ENCODE measurements around the gene KIFC3. TPM values are rescaled to one million over a fixed set of nuclear protein-coding genes. Genes with fewer than 3 reads are reported as not detected.
A peak's percentile ranks its signal among the peaks of the same experiment; 100 is the strongest.

KIFC3 gene
- total RNA-seq, 1 donor from 2014 or later, result 25.1 TPM

DNA sequence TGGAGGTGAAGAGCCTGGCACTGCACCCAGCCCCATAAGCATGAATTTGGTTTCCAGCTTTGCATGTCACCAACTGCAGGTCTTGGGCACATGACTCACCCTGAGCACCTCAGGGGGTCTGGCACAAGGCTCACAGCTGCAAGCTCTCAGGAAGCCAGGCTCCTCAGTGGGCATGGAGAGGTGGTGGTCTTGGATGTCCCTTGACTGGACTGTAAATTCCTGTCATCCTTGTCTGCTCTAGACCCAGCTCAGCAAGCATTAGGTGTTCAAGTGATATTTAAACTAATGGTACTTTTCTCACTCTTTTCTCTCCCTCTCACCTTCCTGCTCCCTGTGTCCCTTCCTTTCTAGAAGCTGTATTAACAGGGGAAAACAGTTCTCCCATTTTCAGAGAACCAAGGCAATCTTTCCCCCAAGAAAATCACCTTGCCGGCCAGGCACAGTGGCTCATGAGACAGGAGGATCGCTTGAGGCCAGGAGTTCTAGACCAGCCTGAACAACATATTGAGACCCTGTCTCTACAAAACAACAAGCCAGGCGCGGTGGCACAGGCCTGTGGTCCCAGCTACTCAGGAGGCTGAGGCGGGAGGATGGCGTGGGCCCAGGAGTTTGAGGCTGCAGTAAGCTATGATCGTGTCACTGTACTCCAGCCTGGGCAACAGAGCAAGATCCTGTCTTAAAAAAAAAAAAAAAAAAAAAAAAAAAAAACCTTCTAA, 5.1 kb upstream of the KIFC3 start:
- Mint-ChIP-seq H3K9me3 (no peaks in the 10 kb centered on the region), H3K36me3 (ENCODE audit: low read depth) (no peaks in the 10 kb centered on the region), H3K27ac (ENCODE audit: unreplicated experiment) (no peak overlapping the region), H3K4me3 (peak overlapping the region; percentile 23), H3K4me1 (peaks cover 48% of the 10 kb centered on the region), H3K27me3 (ENCODE audit: low read depth) (no peaks in the 10 kb centered on the region)
- no peak for DNase-seq (ENCODE audit: low read depth, low spot score)
- no peak for TF ChIP-seq CTCF (conservative IDR thresholded peaks at IDR 0.05)

DNA sequence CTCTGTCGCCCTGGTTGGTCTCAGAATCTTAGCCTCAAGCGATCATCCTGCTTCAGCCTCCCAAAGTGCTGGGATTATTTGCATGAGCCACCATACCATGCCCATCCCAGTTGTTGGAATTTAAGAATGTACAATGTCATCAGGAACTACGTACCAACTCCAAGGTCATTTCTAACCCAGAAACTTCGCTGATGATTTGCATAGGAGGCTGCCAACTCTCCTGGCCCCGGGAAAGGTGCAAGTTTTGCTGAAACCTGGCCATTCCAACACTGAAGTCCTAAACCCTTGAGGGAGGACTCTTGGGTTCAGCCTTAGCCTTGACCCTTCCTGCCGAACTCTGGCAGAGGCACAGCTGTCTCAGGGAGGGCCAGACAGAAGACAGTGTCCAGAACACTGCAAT, 2.9 kb upstream of the KIFC3 start:
- no peaks in the 10 kb centered on the region for H3K27me3 Mint-ChIP-seq (ENCODE audit: low read depth)

GRCh38 chr16:57804111-57804837, 2.0 kb upstream of the KIFC3 start:
- no peak overlapping the region for H3K27ac Mint-ChIP-seq (ENCODE audit: unreplicated experiment)
- no peaks in the 10 kb centered on the region for H3K36me3 Mint-ChIP-seq (ENCODE audit: low read depth)
- no peak for DNase-seq (ENCODE audit: low read depth, low spot score)
- no peaks in the 10 kb centered on the region for H3K27me3 Mint-ChIP-seq (ENCODE audit: low read depth)
- no peaks in the 10 kb centered on the region for H3K9me3 Mint-ChIP-seq
- TF ChIP-seq CTCF (conservative IDR thresholded peaks at IDR 0.05), result no peak
- H3K4me3 Mint-ChIP-seq, result peak overlapping the region; percentile 97
- H3K4me1 Mint-ChIP-seq, result peaks cover 56% of the 10 kb centered on the region

More for the DNA sequence above, 2.9 kb upstream of the KIFC3 start:
- DNase-seq (ENCODE audit: low read depth, low spot score), result no peak
- no peak for TF ChIP-seq CTCF (conservative IDR thresholded peaks at IDR 0.05)
- H3K4me1 Mint-ChIP-seq, result peaks cover 51% of the 10 kb centered on the region
- no peak overlapping the region for H3K27ac Mint-ChIP-seq (ENCODE audit: unreplicated experiment)
- no peaks in the 10 kb centered on the region for H3K9me3 Mint-ChIP-seq
- H3K36me3 Mint-ChIP-seq (ENCODE audit: low read depth), result no peaks in the 10 kb centered on the region
- H3K4me3 Mint-ChIP-seq, result no peak overlapping the region

- no peaks in the 10 kb centered on the region for H3K27me3 Mint-ChIP-seq (ENCODE audit: low read depth)
- H3K4me3 Mint-ChIP-seq, result peak overlapping the region; percentile 97
- H3K27ac Mint-ChIP-seq (ENCODE audit: unreplicated experiment), result peak overlapping the region; percentile 96
- TF ChIP-seq CTCF (conservative IDR thresholded peaks at IDR 0.05), result no peak
- H3K9me3 Mint-ChIP-seq, result no peaks in the 10 kb centered on the region
- no peaks in the 10 kb centered on the region for H3K36me3 Mint-ChIP-seq (ENCODE audit: low read depth)
- peaks cover 58% of the 10 kb centered on the region for H3K4me1 Mint-ChIP-seq
- peak; percentile 34 for DNase-seq (ENCODE audit: low read depth, low spot score)
Observed at GRCh38 chr16:57803134-57803990, 1.1 kb upstream of the KIFC3 start.

DNA sequence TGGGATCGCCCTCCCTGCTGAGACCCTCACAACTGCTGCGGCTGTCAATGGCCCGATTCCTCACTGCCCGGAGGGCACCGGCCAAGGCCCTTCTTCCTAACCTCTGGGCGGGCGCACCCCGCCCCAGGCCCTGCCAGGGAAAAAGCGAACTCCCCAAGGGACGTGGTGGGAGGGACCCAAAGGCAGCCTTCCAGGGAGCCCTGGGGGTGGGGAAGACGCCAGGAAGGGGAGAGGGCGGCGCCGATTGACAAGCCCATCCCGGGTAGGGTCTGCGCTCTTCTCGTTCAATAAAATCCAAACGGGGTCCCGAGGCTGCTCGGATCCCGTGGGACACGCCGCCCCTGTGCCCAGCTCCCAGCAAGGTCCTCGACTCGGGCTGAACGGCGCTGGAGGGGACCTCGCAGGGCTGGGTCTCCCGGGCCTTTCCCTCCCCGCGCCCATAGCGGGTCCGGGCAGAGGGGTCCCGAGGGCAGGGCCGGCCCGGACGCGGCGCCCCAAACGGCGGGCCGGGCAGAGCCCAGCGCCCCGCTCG, 416 bp downstream of the KIFC3 start:
- Mint-ChIP-seq H3K9me3 (no peaks in the 10 kb centered on the region), H3K27ac (ENCODE audit: unreplicated experiment) (peak overlapping the region; percentile 24), H3K27me3 (ENCODE audit: low read depth) (no peaks in the 10 kb centered on the region), H3K4me3 (peak overlapping the region; percentile 87), H3K36me3 (ENCODE audit: low read depth) (no peaks in the 10 kb centered on the region), H3K4me1 (peaks cover 54% of the 10 kb centered on the region)
- TF ChIP-seq CTCF (conservative IDR thresholded peaks at IDR 0.05), result no peak
- peak; percentile 22 for DNase-seq (ENCODE audit: low read depth, low spot score)
